DMS53 treated with DMSO at 0.1 percent for 48 hours (cell line): Measurements from ENCODE around the gene MCRS1.

Experiments
- DNase-seq: peaks from one replicate; lab custom pipeline; 2025; ENCODE audit not compliant: unreplicated experiment; lab: John Stamatoyannopoulos, UW

The MCRS1 gene

DNA sequence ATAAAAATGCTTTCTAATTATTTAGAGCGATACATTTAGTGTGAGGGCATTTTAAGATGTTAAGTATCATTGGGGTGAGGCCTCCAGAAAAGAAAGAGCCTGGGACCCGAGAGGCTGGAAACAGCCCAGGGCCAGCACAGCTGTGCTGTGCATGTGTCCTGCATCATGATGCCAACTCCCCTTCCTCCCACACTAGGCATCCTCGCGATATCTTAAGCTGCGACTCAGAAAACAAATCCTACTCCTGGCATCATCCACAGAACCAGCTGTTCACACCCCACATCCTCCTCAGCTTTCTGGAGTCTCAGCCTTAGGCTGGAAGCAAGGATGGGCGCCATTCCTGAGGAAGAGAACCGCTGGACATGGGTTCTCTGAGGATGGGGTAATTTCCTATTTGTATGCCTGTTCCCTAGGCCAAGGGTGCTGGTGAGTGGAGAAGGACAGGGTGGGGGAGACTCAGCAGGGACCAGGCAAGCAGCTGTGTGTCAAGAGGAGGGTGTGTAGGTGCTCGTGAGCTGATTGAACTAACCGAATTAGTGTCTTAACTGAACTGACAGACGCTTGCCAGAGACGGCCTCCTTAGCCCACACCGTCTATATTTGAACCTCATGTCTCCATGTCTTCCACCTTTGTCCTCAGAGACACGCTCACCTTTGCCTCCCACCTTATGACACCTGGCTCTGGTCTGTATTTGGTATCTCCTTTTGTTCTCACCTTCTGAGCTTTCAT lies 15.6 kb upstream of the MCRS1 start:
- DNase-seq, result no peak

- DNase-seq, result no peak
Observed at GRCh38 chr12:49582850-49583249, 14.9 kb upstream of the MCRS1 start.

- DNase-seq, result no peak
Observed at GRCh38 chr12:49582201-49582600, 14.3 kb upstream of the MCRS1 start.

- peak; percentile 83 for DNase-seq
Observed at GRCh38 chr12:49580572-49581535, 12.9 kb upstream of the MCRS1 start.

DNA sequence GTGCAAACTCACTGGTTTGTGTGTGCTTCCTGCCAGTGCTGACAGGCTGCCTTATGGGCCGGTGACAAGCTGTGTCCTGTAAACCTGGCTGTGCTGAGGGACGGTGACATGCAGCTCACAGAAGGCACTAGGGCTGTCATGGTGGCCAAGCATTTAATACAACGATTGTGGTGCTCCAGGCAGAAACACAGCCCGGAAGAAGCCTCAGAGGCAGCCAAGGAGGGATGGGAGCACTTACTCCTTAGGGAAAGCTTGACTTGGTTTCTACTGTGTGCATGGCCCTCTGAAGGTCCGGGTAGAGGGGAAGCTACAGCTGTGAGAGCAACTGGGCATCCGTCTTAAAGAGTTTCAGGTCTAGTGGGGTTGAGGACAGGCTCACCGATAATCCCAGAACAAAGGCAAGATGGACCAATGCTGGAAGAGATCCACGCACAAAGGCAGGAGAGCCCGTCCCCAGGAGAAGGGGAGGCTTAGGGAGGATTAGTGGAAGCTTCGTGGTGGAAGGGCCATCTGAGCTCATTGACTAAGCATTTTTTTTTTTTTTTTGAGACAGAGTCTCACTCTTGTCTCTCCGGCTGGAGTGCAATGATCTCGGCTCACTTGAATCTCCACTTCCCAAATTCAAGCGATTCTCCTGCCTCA lies 10.7 kb upstream of the MCRS1 start:
- no peak for DNase-seq

- no peak for DNase-seq
Observed at GRCh38 chr12:49577589-49578315, 9.8 kb upstream of the MCRS1 start.

DNA sequence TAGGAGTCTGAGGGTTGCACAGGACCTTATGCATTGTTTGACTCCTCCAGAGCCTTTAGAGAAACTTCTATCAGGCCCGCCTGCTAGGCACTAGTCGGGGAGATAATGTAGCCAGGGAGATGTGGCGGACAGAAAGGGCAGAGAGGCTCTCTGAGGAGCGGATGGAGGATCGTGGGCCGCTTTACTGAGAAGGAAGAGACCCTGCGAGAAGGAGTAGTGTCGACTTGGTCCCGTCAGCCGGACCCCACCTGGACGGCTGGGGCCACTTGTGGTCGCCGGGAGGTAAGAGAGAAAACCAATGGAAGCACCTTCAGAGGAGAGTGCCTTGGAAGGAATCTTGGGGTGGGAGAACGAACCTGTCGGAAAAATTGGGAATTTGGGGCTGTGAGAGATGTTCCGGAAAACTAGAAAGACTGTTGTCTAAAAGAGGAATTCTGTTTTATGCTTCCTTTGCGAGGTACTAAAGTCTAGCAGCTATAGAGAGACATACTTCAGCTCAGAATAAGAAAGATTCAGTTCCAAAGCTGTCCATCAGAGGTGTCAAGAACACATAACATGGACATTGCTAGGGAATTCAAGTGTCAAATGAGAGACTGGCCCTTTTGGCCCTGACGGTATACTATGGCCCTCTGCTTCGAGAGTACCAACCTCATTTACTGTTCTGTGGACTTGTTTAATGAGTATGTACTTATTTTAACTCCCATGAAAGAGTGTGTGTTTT lies 660 bp upstream of the MCRS1 start:
- peak; percentile 64 for DNase-seq

- no peak for DNase-seq
Observed at GRCh38 chr12:49567302-49567610, 686 bp downstream of the MCRS1 start.

GRCh38 chr12:49566361-49566760 lies 1.6 kb downstream of the MCRS1 start:
- no peak for DNase-seq

GRCh38 chr12:49565406-49566265 lies 2.3 kb downstream of the MCRS1 start:
- no peak for DNase-seq

- DNase-seq, result no peak
Observed at GRCh38 chr12:49564686-49565405, 3.1 kb downstream of the MCRS1 start.

DNA sequence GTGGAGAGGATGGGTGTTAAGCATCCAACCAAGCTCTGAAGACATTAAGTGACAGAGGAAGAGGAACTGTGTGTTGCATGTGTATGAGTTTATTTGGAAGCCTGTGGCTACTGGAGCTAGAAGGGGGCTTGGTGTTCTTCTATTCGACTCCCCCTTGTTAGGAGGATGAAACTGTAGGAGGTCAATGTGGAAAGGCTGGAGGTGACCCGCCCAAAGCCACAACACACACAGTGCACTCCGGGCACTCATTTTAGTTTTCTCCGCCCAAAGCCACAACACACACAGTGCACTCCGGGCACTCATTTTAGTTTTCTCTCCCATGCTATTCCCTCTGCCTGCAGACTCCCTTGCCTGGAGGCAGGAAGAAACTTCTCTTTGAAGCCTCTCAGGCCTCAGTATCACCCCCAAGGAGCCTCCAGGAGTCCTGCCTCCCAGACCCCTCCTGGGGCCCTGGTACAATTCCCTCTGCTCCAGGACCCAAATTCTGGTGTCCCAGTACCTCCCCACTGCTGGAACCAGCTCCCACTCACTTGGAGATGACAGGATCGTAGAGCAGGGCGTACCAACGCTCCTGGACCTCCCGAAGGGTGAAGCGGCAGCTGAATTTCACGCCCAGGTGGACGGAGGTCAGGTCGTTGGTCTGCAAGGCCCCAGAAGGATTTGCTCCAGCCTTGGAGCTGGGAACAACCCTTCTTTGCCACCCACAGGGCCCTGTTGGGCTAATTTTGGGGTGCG lies 3.8 kb downstream of the MCRS1 start:
- DNase-seq, result no peak

- DNase-seq, result no peak
Observed at GRCh38 chr12:49562831-49563230, 5.1 kb downstream of the MCRS1 start.

- DNase-seq, result no peak
Observed at GRCh38 chr12:49562233-49562632, 5.7 kb downstream of the MCRS1 start.

GRCh38 chr12:49560695-49561094 lies 7.2 kb downstream of the MCRS1 start:
- DNase-seq, result no peak

DNA sequence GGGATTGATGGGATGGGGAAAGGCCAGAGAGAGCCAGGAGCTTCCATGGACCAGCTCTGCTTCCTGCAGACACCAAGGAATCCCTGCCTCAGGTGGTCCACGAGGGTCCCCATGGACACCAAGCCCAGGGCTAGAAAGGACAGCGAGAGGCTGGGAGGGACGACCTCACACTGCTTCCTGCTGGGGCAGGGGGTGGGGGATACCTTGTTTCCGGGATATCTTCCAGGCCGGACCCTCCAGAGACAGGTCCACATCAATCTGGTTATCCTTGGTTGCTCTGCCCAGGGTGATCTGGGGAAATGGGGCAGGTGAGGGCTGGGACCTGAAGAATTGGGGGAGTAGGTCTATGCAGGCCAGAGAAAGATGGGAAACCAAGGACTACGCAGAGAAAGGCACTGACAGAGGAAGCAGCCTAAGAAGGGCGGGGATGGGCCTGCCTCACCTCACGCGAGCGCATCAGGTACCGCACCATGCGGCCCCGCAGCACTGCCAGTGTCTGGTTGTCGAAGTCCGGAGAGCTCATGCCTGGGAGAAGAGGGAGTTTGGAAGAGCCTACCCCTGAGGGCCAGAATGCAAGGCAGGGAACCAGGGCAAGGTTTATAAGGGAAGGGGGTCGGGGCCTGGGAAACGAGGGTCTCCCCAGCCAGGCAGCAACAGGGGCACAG lies 8.8 kb downstream of the MCRS1 start:
- DNase-seq, result no peak

DNA sequence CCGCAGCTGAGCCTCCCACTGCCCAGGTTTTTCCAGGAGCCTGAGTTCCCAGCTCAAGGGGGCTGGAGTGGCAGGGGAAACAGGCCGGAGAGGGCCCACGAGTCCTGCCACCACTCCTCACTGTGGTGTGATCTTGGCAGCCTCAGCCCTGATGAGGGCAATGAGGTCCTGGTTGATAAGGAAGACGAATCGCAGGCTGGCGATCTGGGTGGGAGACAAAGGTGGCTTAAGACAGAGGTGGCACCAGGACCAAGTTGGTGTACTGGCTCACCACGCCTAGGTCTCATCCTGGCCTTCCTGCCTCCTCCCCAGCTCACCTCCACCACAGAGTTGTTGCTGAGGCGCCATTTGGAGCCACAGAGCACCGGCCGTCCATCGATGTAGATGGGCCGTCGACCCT lies 9.4 kb downstream of the MCRS1 start:
- DNase-seq, result no peak

DNA sequence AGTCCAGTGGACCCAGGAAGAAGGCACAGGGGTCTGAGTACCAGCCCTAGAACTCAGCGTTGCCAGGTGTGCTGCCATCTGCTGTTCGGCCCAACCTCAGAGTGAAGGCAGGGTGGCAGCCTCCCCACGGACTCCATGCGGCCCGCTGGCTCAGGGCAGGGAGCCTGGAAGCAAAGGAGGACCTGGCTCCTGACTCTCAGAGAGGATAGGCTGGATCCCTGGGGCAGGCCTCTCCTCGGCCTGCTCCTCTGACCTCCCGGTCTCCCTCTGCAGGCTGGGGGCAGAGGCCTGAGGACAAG lies 10.1 kb downstream of the MCRS1 start:
- DNase-seq, result no peak
